SU-DHL-6 (cell line): ENCODE measurements around the gene GYG1.
"Not testable (repeated sequence)": the region's sequence is repeated elsewhere in the genome, so short reads cannot be mapped to it uniquely, and the experiment has no call there.

ENCODE experiments used
- H2AFZ ChIP-seq: fragments of 200-600 bp; sonication (generic); 2 replicates; pipeline ENCODE4 v1.6.1; 2014; ENCODE audit warnings: low read depth, mild to moderate bottlenecking, moderate library complexity, mixed read lengths, antibody characterized with exemption, low read length; ENCODE audit not compliant: severe bottlenecking
- H3F3A ChIP-seq: fragments of 200-600 bp; shearing (Covaris generic); 2 replicates; pipeline ENCODE4 v1.6.0; 2016; ENCODE audit warnings: antibody characterized with exemption, mild to moderate bottlenecking; ENCODE audit not compliant: insufficient read depth
- H3K27ac ChIP-seq: fragments of 200-600 bp; sonication (generic); 2 replicates; pipeline ENCODE4 v1.5.1; 2016; ENCODE audit warnings: low read depth, mild to moderate bottlenecking, low read length, moderate library complexity, mixed read lengths
- H3K27me3 ChIP-seq: fragments of 200-600 bp; sonication (generic), shearing (Covaris generic); 2 replicates; pipeline ENCODE4 v1.6.0; 2014; ENCODE audit warnings: mild to moderate bottlenecking, low read length
- H3K36me3 ChIP-seq: fragments of 200-600 bp; sonication (generic); 2 replicates; pipeline ENCODE4 v1.6.1; 2014; ENCODE audit warnings: mild to moderate bottlenecking, low read length, mixed read lengths
- H3K4me2 ChIP-seq: fragments of 300-600, 200-600 bp; shearing (Covaris generic), sonication (generic); 2 replicates; pipeline ENCODE4 v1.6.0; 2014; ENCODE audit warnings: low read length, low read depth, mild to moderate bottlenecking; ENCODE audit not compliant: poor library complexity, severe bottlenecking
- H3K4me3 ChIP-seq: fragments of 200-600 bp; sonication (generic); 2 replicates; pipeline ENCODE4 v1.5.1; 2014; ENCODE audit warnings: antibody characterized with exemption, low read length, mild to moderate bottlenecking, mixed read lengths; ENCODE audit not compliant: insufficient read depth, poor library complexity, severe bottlenecking
- H3K79me2 ChIP-seq: fragments of 200-600 bp; sonication (generic); 2 replicates; pipeline ENCODE4 v1.6.1; 2014; ENCODE audit warnings: mild to moderate bottlenecking, low read length, moderate library complexity; ENCODE audit not compliant: insufficient read depth
- H3K9ac ChIP-seq: fragments of 200-600 bp; sonication (generic); 2 replicates; pipeline ENCODE4 v1.7.0; 2014; ENCODE audit warnings: mild to moderate bottlenecking, low read length
- H3K9me2 ChIP-seq: fragments of 200-600 bp; sonication (generic); replicated peaks from 2 replicates; pipeline ENCODE4 v1.6.1; 2014; ENCODE audit warnings: low read length; ENCODE audit not compliant: insufficient read depth
- H3K9me3 ChIP-seq: fragments of 200-600 bp; sonication (generic); 2 replicates; pipeline ENCODE4 v1.6.1; 2014; ENCODE audit warnings: low read length, mixed read lengths; ENCODE audit not compliant: insufficient read depth
- H4K20me1 ChIP-seq: fragments of 200-600 bp; sonication (generic); 2 replicates; pipeline ENCODE4 v1.6.1; 2014; ENCODE audit warnings: low read depth, mild to moderate bottlenecking, antibody characterized with exemption, low read length, moderate library complexity, mixed read lengths
- EZH2phosphoT487 ChIP-seq: fragments of 200-600 bp; sonication (generic), shearing (Covaris generic); conservative IDR thresholded peaks from 2 replicates; pipeline ENCODE4 v1.6.1; 2018; ENCODE audit warnings: mild to moderate bottlenecking, antibody characterized with exemption, low read length, moderate library complexity, mixed read lengths
- TF ChIP-seq, protein P1 (sequence below): fragments of 200-600 bp; sonication (generic); IDR thresholded peaks from one replicate; pipeline ENCODE4 v1.5.1; 2017; ENCODE audit warnings: antibody characterized with exemption, mild to moderate bottlenecking, low read length, moderate library complexity; ENCODE audit not compliant: insufficient read depth, poor library complexity, severe bottlenecking

The GYG1 gene

DNA sequence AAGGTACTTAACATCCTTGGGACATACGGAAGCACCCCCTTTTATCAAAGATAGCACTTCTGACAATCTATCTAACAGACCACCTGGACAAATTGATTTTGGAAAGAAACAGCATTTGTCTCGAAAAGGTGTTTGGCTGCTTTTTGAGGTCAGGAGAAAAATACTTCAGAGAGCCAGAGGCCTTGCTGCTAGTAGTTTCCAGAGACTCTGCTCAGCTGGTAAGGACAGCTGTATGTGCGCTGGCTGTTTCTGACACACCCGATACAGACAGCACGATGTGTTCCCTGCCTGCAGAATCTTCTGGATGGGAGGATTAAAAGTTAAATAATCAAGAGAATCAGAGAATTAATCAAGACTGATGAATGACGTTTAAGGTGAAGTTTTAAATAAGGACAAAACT, 15.6 kb upstream of the GYG1 start:
- Histone ChIP-seq H3K9me3 (no peaks in the 10 kb centered on the region), H3F3A (no peaks in the 10 kb centered on the region), H2AFZ (no peak overlapping the region), H3K4me2 (no peak overlapping the region), H3K27me3 (no peaks in the 10 kb centered on the region), H3K9me2 (no peaks in the 10 kb centered on the region), H3K27ac (no peak overlapping the region), H4K20me1 (no peaks in the 10 kb centered on the region), H3K4me3 (no peak overlapping the region), H3K36me3 (no peaks in the 10 kb centered on the region), H3K9ac (no peak overlapping the region), H3K79me2 (no peaks in the 10 kb centered on the region)
- TF ChIP-seq EZH2phosphoT487: no peak
- TF ChIP-seq, protein P1, sequence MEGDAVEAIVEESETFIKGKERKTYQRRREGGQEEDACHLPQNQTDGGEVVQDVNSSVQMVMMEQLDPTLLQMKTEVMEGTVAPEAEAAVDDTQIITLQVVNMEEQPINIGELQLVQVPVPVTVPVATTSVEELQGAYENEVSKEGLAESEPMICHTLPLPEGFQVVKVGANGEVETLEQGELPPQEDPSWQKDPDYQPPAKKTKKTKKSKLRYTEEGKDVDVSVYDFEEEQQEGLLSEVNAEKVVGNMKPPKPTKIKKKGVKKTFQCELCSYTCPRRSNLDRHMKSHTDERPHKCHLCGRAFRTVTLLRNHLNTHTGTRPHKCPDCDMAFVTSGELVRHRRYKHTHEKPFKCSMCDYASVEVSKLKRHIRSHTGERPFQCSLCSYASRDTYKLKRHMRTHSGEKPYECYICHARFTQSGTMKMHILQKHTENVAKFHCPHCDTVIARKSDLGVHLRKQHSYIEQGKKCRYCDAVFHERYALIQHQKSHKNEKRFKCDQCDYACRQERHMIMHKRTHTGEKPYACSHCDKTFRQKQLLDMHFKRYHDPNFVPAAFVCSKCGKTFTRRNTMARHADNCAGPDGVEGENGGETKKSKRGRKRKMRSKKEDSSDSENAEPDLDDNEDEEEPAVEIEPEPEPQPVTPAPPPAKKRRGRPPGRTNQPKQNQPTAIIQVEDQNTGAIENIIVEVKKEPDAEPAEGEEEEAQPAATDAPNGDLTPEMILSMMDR: no peak

DNA sequence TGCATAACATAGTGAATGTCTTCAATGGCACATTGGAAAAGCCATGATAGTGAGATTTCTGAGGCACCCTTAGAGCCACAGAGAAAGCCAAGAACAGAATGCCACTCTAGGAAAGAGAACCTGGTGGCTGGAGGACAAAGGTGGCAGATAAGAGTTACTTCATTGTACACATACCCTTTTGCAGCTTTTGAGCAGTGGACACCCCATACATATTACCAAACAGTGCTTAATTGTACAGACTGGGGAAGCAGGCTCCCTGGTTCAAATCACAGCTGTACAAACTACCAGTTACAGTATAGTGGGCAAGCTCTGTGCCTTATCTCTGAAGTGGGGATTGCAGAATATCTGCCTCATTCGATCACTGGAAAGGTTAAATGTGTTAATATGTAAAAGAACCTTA, 10.1 kb upstream of the GYG1 start:
- H3K27me3 ChIP-seq: no peaks in the 10 kb centered on the region
- no peaks in the 10 kb centered on the region for H3K36me3 ChIP-seq
- no peak overlapping the region for H3K4me3 ChIP-seq
- no peaks in the 10 kb centered on the region for H3K9me3 ChIP-seq
- H2AFZ ChIP-seq: no peak overlapping the region
- TF ChIP-seq, protein P1: no peak
- no peak for TF ChIP-seq EZH2phosphoT487
- no peak overlapping the region for H3K27ac ChIP-seq
- H3K9ac ChIP-seq: no peak overlapping the region
- H3K79me2 ChIP-seq: no peaks in the 10 kb centered on the region
- H3K9me2 ChIP-seq: no peaks in the 10 kb centered on the region
- no peaks in the 10 kb centered on the region for H4K20me1 ChIP-seq
- no peaks in the 10 kb centered on the region for H3F3A ChIP-seq
- H3K4me2 ChIP-seq: no peak overlapping the region

DNA sequence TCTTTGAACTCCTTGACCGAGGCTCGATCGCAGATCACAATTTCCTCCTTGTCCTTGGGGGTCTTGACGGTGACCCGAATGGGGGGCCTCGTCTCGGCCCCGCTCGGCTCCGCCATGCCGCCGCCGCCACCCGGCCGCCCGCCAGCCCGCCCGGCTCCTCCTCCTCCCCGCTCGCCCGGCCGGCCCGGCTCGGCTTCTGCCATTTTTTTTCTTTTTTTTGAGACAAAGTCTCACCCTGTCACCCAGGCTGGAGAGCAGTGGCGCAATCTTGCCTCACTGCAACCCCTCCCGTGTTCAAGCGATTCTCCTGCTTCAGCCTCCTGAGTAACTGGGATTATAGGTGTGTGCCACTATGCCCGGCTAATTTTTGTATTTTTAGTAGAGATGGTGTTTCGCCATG, 3.8 kb upstream of the GYG1 start:
- H3K9me2 ChIP-seq, H2AFZ ChIP-seq, H3K27me3 ChIP-seq, H3K36me3 ChIP-seq, H3K79me2 ChIP-seq, H4K20me1 ChIP-seq, H3K9ac ChIP-seq, H3K9me3 ChIP-seq, H3K4me3 ChIP-seq, H3K27ac ChIP-seq, H3K4me2 ChIP-seq: not testable (repeated sequence)
- H3F3A ChIP-seq: 0 out of 2 replicates have a peak, but pooled peaks cover 10% of the 10 kb centered on the region

DNA sequence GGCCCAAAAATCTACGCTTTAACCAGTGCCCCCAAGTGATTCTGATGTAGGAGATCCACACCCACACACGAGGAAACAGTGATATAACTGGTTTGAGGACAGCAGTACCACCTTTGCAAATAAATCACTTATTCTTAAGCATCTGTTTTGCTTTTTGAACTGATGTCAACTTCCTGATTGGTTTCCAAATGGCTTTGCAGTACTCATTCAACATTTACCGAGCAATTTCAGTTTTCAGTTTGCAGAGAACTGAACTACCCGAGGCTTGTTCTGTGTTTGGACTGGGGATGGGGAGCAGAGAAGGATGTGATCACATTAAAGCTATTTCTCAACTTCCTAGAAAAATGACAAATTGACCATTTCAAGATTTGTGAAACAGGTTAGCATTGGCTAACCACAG, 1.1 kb upstream of the GYG1 start:
- Histone ChIP-seq H3K27ac (no peak overlapping the region), H3F3A (0 out of 2 replicates have a peak, but pooled peaks cover 10% of the 10 kb centered on the region), H3K9me3 (no peaks in the 10 kb centered on the region), H3K36me3 (no peaks in the 10 kb centered on the region), H3K27me3 (no peaks in the 10 kb centered on the region), H3K4me2 (peak overlapping the region; percentile 79), H3K79me2 (peaks cover 7% of the 10 kb centered on the region; the same call in 1 of the 2 replicates), H3K4me3 (no peak overlapping the region), H4K20me1 (no peaks in the 10 kb centered on the region), H3K9ac (0 out of 2 replicates have a peak overlapping the region, but pooled peaks have one; percentile 83), H2AFZ (peak overlapping the region; percentile 92), H3K9me2 (no peaks in the 10 kb centered on the region)
- no peak for TF ChIP-seq EZH2phosphoT487
- TF ChIP-seq, protein P1: no peak
